Measurements from ENCODE around the gene HSPA1B.
A peak's percentile ranks its signal among the peaks of the same experiment; 100 is the strongest.

- TF ChIP-seq CTCF (IDR thresholded peaks at IDR 0.05) (no peak), POLR2A (IDR thresholded peaks at IDR 0.05) (peak; percentile 58 to 83)
Measured at GRCh38 chr6:31878726-31879125, 51.2 kb downstream of the HSPA1B start, which contains the start of gene SLC44A4.

All from Peyer's patch (tissue), 4 donors.